GM18499 (cell line): ENCODE data around the gene MRGPRF.
"Not testable (repeated sequence)": the region's sequence is repeated elsewhere in the genome, so short reads cannot be mapped to it uniquely, and the experiment has no call there.

Experiments
- ATAC-seq: cut with Tn5 transposase; IDR thresholded peaks from one replicate; pipeline ENCODE4 v1.9.1; 2021; ENCODE audit warnings: moderate number of reproducible peaks; ENCODE audit not compliant: insufficient read depth, unreplicated experiment

Gene MRGPRF

GRCh38 chr11:69004411-69005182 lies 8.4 kb downstream of the MRGPRF start:
- ATAC-seq, result no peak

DNA sequence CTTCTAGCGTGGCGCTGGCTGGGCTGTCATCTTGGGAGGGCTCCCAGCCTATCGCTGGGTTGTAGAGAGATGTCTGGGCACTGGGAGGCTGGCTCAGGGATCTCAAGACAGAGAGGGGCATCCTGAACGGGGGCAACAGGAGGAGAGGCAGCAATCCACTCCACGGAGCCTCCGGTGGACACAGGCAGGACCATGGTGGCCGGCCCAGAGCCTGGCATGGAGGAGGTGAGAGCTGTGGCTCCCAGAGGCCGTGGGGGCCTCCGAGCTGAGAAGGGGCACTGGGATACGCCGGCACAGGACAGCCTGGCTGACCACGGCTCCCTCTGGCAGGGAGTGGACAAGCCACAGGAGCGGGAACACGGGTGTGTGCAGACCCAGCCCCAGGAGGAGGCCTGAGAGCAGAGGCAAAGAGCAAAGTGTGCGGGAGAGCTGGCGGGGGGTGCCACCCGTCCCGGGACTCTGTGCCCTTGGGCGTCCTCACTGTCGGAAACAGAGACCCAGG lies 9.1 kb downstream of the MRGPRF start:
- no peak for ATAC-seq

DNA sequence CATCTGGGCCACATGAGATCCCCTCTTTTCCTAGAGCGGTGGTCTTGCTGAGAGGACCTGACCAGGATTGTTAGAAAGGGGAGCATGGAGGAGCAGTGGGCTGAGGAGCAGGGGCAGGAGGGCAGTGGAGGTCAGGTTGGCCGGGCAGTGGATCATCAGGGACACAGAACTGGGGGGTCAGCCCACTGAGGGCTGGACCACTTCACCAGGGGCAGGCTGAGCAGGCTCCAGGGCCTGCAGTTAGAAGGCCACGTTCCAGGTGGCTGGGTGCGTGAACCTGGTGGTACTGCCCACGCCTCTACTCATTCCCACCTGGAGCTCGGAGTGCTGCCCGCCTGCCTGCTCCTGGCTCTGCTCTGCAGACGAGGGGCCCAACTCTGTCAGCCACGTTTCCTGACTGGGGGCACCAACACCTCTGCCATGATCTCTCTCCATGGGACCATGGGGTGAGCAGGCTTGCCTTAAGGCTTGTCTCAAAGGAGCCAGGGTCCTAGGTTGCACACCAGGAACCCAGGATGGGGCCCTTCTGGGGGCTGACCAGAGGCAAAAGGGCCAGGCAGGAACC lies 9.7 kb downstream of the MRGPRF start:
- ATAC-seq, result no peak

DNA sequence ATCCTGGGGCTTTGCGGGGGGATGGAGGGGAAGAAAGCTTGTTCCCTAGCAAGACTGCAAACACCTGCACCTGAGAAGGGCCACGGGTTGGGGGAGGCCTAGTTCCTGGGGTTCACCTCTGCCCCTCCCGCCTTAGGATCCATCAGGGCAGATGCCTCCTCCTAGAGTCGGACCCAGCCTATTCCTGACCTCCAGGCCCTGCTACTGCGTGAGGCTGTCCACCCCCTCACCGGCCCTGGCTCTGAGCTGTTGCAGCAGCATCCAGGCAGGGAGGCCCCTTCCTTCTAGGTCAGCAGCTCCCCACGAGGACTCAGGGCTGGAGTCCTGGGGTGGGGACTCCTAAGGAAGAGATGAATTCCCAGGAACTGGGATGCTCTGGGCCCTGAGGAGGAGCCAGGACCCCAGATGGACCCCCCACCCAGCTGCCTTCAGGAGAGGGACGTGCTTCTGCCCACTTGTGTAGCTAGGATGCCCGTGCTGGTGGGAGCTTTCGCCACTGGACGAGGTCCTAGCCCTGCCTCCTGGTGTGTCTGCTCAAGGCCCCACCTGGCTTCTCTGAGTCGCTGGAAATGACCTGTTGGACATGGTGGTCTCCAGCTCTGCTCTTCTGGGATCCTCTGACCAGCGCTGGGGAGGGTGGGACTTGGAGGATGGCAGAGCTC lies 10.3 kb downstream of the MRGPRF start:
- ATAC-seq, result no peak

DNA sequence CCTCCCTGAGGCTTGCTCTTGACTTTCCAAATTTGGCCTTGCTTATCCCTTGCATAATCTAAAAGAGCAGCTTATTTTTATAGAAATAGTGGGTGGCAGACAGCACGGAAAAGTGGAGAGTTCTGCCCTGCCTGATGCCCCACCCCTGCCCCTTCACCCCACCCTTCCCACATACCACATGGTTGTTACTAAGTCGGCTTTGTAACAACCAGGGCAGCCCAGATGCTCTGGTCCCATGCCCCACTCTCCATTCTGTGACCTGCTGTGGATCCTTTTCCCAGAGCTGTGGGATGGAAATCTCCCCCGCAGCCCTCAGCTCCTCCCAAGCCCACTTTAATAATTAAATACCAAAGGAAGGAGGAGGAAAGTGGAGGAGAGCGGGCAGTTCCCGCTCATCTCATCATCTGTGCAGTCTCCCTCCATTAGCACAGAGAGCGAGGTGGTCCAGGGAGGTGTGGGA lies 10.9 kb downstream of the MRGPRF start:
- no peak for ATAC-seq

DNA sequence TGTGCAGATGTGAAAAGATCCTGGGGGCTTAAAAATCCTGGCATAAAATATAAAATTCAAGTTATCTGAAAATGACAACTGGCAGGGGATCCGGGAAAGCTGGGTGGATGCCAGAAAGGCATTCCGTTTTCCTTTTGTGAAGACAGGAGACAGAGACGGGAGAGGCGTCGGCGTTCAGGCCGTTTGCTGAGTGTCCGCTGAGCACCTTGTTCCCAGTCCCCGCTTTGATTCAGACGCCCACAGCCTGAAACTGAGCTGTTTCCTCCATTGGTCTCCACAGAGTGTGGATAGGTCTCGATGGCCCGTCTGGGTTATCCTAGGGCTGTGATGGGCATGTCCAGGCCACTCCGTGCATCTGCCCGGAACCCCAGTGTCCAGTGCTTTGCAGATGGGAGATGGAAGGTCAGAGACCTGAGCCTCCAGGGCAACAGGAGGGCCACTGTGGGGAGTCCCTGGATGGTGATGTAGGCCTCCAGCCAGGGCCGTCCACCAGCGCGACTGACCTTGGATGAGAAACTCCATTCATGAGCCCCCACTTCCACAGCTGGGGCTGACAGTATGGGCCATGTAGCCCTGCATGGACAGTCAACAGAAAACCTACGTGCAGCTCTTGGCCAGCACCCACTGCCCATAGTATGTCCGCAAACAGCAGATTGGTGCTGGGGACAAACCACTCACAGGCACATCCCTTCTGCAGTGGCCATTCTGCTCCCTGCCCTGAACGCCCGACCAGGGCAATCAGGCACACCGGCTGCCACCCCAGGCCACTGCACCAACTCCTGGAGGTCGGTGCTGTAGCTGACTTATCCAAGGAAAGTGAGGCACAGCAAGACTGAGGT lies 11.6 kb downstream of the MRGPRF start:
- no peak for ATAC-seq

DNA sequence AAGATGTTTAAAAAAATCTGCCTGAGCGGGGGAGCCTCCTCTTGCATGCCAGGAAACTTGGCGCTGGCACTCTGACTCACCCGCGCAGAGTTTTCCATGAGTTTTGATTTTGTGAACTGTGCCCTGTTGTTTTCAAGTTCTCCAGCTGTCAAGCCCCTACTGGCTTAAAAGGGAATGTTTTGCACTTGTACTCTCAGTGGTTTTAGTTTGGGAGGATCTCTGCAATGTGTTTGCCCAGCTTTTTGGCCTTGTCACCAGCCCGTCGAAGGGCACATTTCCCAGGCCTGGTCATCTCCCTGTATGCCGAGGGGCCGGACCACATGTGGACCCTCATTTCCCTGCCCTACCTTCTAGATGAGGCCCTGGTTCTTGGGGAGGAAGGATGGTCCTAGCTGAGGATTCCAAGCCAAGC lies 12.2 kb downstream of the MRGPRF start:
- no peak for ATAC-seq

- ATAC-seq, result no peak
Measured at GRCh38 chr11:69000391-69000790, 12.7 kb downstream of the MRGPRF start.

DNA sequence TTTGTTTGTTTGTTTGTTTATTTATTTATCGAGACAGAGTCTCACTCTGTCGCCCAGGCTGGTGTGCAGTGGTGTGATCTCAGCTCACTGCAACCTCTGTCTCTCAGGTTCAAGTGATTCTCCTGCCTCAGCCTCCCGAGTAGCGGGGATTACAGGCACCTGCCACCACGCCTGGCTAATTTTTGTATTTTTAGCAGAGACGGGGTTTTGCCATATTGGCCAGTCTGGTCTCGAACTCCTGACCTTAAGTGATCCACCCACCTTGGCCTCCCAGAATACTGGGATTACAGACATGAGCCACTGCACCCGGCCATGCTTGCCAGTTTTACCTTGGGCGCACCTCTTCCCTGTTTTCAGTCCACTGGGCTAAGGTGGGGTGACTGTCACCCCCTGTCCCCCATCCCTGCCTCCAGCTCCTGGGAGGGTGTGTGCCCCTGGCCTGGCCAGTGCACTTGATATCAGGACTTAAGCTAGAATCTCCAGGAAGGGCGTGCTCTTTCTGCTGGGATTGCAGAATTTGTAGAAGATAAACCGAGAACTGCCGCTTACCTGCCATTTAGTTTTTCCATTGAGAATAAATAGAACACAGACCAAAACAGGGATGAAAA lies 13.2 kb downstream of the MRGPRF start:
- not testable (repeated sequence) for ATAC-seq

- ATAC-seq, result no peak
Measured at GRCh38 chr11:68999093-68999747, 13.8 kb downstream of the MRGPRF start.

DNA sequence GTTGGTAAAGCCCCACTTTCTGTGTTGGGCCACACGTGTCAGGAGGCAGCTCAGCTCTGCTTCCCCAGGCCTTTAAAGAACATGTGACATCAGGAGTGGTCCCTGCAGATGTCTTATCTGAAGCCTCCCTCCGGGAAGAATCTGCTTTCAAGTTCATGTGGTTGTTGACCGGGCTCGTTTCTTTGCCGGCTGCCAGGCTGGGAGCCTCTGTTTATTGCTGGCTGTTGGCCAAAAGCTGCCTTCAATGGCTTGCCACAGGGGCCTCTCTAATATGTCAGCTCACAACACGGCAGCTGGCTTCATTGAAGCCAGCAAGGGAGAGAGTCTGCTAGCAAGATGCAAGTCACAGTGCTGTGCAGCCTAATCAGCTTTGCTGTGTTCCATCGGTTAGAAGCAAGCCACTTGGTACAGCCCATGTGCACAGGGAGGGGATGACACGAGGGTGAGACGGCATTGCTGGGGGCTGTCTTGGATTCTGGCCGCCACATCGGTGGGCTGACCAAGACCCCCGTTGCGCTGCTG lies 14.6 kb downstream of the MRGPRF start:
- ATAC-seq, result no peak

DNA sequence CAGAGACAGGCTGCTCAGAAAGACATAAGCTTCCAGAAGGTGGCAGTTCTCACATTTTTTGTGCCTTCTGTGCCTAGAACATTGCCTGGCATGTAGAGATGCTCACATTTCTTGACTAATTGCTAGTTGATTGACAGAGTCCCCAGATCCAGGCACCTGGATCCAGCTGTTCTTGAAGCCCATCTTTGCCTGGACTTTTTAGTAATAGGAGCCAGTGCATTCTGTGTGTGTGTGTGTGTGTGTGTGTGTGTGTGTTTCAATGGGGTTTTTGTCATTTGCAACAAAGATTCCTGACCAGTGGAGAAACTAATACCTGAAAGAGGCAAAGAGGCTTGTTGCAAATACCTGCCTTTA lies 15.1 kb downstream of the MRGPRF start:
- no peak for ATAC-seq

DNA sequence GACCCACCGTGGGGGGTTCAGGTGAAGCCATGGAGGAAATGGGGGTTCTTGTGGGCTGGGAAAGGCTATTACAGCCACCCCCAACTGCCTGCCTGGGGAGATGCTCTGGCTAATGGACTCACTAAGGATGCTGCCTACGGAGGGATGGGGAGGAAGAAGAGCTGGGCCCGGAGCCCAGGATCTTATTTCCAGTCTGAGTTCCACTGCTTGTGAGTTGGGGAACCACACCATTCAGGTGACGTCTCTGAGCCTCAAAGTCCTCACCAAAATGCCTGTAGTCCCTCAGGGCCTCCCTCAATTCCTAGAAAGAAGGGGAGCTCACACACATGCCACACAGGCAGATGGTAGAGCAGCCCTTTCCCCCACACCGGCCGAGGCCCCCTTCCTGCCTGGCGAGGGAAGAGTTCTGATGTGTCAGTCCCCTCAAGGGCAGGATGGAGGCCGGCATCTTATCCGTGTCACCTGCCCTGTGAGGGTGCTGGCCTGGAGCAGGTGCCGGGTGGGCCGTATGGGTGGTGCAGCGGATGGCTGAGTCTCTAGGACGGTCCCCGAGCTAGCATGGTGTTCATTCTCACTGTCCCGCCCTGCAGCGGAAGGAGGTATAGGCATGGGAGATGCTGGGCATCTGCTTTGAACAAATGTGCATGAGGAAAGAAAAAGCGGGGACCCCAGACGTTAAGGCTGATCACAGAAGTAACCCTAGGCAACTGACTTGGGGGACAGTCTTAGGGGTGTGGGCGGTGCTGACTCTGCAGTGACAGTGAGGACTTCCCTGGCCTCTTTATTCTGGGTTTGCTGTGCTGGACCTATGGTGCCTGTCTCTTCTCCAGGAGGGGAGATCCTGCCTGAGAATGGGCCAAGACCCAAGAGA lies 15.7 kb downstream of the MRGPRF start:
- no peak for ATAC-seq

DNA sequence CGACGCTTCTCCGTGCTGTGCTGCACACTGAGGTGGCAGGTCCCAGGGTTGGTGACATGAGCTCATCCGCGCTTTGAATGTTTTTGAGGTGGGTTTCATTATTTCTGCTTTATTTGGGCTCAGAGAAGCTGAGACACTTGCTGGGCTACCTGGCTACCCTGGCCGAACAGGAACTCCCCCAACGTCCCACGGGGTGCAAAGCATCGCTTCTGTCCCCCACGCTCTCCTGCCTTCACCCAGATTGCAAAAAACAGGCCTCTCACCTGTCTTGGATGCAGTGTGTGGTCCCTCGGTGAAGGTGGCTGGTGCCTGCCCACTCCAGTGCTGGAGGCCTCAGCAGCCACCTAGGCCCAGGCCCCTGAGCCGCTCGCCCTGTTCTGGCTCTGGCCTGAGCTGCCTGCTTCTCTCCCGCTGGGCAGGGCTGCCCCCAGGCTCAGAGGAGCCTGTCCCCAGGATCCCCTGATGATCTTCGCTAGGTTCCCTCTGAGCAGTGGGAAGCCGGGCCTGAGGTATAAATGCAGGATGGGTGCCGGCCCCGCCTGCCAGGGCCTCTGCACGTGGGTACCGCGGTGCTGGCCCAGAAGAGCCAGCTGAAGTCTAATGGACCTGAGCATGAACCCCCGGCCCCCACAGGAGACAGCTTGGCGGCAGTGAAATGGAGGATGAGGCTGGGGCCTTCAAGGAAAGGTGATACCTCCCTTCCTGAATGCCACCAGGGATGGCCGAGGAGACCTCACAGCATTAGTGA lies 16.5 kb downstream of the MRGPRF start:
- ATAC-seq, result no peak

DNA sequence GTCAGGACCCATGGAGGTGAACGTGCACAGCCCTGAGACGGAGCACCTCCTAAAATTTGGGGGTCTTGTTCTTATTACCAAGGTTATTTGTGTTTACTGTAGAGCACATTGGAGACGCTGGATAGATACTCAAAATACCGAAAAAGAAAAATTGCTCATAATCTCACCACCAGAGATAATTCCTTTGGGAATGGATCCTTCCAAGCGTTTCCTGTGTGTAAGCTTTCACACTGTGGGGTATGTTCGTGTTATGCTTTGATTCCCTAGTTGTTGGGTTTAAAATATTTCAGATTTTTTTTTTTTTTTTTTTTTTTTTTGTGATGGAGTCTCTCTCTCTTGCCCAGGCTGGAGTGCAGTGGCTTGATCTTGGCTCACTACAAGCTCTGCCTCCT lies 18.2 kb downstream of the MRGPRF start:
- no peak for ATAC-seq

GRCh38 chr11:68994161-68994893 lies 18.7 kb downstream of the MRGPRF start:
- no peak for ATAC-seq

GRCh38 chr11:68993546-68993945 lies 19.5 kb downstream of the MRGPRF start:
- ATAC-seq, result no peak
